ENCODE data around the gene VGLL2. TPM values are rescaled to one million over a fixed set of nuclear protein-coding genes. Genes with fewer than 3 reads are reported as not detected.

VGLL2 gene
- total RNA-seq, 6 experiments from 2014 or later: not detected

DNA sequence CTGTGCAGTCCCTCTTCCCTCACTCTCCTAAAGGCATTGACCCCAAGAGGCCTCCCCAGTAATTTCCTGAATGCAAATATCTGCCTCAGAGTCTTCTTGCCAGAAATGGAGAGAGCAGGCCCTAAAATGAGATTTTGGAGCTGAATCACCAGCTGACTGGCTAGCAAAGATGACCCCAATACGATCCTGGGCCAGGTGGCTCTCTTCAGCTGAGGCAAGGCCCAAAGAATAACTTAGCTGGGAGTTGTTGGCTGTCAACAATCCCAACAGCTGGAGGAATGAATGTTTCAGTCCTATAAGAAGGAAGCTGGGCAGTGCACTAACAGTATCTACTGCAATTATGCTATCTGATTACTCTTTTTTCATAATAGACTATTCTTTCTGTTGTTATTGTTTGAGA lies 37.2 kb upstream of the VGLL2 start:
- Histone ChIP-seq H3K27ac (no peak overlapping the region), H3K4me3 (no peak overlapping the region), H3K4me1 (no peaks in the 10 kb centered on the region), H3K36me3 (no peaks in the 10 kb centered on the region), H3K27me3 (no peaks in the 10 kb centered on the region), H3K9me3 (no peaks in the 10 kb centered on the region)
- TF ChIP-seq, protein P1, sequence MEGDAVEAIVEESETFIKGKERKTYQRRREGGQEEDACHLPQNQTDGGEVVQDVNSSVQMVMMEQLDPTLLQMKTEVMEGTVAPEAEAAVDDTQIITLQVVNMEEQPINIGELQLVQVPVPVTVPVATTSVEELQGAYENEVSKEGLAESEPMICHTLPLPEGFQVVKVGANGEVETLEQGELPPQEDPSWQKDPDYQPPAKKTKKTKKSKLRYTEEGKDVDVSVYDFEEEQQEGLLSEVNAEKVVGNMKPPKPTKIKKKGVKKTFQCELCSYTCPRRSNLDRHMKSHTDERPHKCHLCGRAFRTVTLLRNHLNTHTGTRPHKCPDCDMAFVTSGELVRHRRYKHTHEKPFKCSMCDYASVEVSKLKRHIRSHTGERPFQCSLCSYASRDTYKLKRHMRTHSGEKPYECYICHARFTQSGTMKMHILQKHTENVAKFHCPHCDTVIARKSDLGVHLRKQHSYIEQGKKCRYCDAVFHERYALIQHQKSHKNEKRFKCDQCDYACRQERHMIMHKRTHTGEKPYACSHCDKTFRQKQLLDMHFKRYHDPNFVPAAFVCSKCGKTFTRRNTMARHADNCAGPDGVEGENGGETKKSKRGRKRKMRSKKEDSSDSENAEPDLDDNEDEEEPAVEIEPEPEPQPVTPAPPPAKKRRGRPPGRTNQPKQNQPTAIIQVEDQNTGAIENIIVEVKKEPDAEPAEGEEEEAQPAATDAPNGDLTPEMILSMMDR (IDR thresholded peaks at IDR 0.05): no peak
- TF ChIP-seq POLR2A (IDR thresholded peaks at IDR 0.05): no peak
- intact Hi-C loops (cut with DNase I): no loop called here
- 40% methylated on average over 1 of the region's 1 CpG for WGBS (ENCODE audit: insufficient coverage, low coverage, low lambda C conversion rate, missing lambda C conversion rate)
- ATAC-seq: no peak
- DNase-seq: no peak

DNA sequence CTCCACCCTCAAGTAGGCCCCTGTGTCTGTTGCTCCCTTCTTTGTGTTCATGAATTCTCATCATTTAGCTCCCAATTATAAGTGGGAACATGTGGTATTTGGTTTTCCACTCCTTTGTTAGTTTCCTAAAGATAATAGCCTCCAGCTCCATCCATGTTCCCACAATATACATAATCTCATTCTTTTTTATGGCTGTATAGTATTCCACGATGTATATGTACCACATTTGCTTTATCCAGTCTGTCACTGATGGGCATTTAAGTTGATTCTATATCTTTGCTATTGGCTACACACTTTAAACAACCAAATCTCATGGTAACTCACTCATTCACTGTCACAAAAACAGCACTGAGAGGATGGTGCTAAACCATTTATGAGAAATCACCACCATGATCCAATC lies 35.5 kb upstream of the VGLL2 start:
- ATAC-seq (no peak), DNase-seq (no peak)
- Histone ChIP-seq H3K4me1 (no peaks in the 10 kb centered on the region), H3K27me3 (no peaks in the 10 kb centered on the region), H3K9me3 (no peaks in the 10 kb centered on the region), H3K4me3 (no peak overlapping the region), H3K27ac (no peak overlapping the region), H3K36me3 (no peaks in the 10 kb centered on the region)
- no peak for TF ChIP-seq POLR2A (IDR thresholded peaks at IDR 0.05)
- TF ChIP-seq, protein P1 (IDR thresholded peaks at IDR 0.05): no peak
- intact Hi-C loops (cut with DNase I): no loop called here
- 42% methylated on average over 1 of the region's 1 CpG for WGBS (ENCODE audit: insufficient coverage, low coverage, low lambda C conversion rate, missing lambda C conversion rate)

DNA sequence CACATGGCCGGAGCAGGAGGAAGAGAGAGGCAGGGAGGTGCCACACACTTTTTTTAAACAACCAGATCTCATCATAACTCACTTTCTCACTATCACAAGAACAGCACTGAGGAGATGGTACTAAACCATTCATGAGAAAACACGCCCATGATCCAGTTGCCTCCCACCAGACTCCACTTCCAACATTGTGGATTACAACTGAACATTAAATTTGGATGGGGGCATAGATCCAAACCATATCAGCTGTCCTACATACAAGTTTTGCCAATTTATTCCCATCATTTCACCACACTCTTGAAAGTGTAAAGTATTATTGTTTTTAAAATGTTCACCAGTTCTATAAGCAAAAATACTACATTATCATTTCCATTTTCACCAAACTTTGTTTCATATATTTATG lies 33.9 kb upstream of the VGLL2 start:
- intact Hi-C loops (cut with DNase I): no loop called here
- H3K4me1 ChIP-seq: no peaks in the 10 kb centered on the region
- WGBS (ENCODE audit: insufficient coverage, low coverage, low lambda C conversion rate, missing lambda C conversion rate): 83% methylated on average over 1 of the region's 2 CpGs

DNA sequence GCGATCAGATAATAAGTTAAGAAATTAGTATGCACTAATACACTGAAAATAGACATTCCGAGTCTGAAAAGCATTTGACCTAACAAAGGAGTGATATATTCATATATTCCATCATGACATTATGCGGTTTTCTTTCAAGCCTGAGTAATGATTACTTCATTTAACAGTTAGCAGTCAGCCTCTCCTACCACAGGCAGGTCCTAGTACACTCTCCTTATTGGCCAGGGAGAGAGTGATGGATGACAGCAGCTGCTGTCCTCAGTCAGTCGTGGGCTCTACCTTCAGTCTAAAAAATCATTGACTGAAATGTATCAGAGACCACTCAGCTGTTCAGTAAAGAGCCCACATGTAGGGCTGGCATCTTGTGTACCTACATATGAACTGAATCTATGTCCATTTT lies 33.2 kb upstream of the VGLL2 start:
- Histone ChIP-seq H3K4me1 (no peaks in the 10 kb centered on the region), H3K9me3 (no peaks in the 10 kb centered on the region), H3K27me3 (no peaks in the 10 kb centered on the region), H3K4me3 (no peak overlapping the region), H3K36me3 (no peaks in the 10 kb centered on the region), H3K27ac (no peak overlapping the region)
- DNase-seq (no peak), ATAC-seq (no peak)
- intact Hi-C loops (cut with DNase I): no loop called here
- WGBS (ENCODE audit: insufficient coverage, low coverage, low lambda C conversion rate, missing lambda C conversion rate): 57% methylated on average over 4 of the region's 4 CpGs
- TF ChIP-seq POLR2A (IDR thresholded peaks at IDR 0.05): no peak
- TF ChIP-seq, protein P1 (IDR thresholded peaks at IDR 0.05): no peak

More for the DNA sequence above, 33.9 kb upstream of the VGLL2 start:
- H3K9me3 ChIP-seq: no peaks in the 10 kb centered on the region
- no peak overlapping the region for H3K4me3 ChIP-seq
- ATAC-seq: no peak
- H3K27ac ChIP-seq: no peak overlapping the region
- H3K27me3 ChIP-seq: no peaks in the 10 kb centered on the region
- no peaks in the 10 kb centered on the region for H3K36me3 ChIP-seq
- no peak for DNase-seq
- TF ChIP-seq, protein P1 (IDR thresholded peaks at IDR 0.05): no peak
- TF ChIP-seq POLR2A (IDR thresholded peaks at IDR 0.05): no peak

DNA sequence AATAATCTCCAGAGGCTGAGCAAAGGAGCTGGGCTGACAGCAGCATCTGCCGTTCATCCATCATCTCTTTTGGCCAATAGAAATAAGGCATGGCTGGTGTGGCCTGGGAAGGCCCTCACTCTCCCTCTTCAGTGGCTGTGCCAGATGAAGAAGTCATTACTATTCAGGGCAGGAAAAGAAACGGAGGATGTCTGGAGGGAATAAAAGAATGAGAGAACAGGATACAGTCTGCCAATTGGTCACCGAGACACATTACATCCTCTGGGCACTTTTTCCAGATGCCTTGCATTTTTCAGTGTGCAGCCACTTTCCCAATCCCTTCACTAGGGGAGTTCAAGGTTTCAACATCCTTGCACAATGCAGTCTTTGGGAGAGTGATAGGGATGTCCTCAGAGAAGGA lies 32.2 kb upstream of the VGLL2 start:
- no peak for TF ChIP-seq POLR2A (IDR thresholded peaks at IDR 0.05)
- TF ChIP-seq, protein P1 (IDR thresholded peaks at IDR 0.05): no peak
- intact Hi-C loops (cut with DNase I): no loop called here
- H3K4me1 ChIP-seq: no peaks in the 10 kb centered on the region
- WGBS (ENCODE audit: insufficient coverage, low coverage, low lambda C conversion rate, missing lambda C conversion rate): 51% methylated on average over 3 of the region's 3 CpGs
- H3K27me3 ChIP-seq: no peaks in the 10 kb centered on the region
- DNase-seq: no peak
- no peaks in the 10 kb centered on the region for H3K36me3 ChIP-seq
- no peaks in the 10 kb centered on the region for H3K9me3 ChIP-seq
- no peak overlapping the region for H3K4me3 ChIP-seq
- H3K27ac ChIP-seq: no peak overlapping the region
- no peak for ATAC-seq

Data from right lobe of liver (tissue), 6 donors.